K562 (cell line): Measurements from ENCODE around the gene CHRNE. TPM values are rescaled to one million over a fixed set of nuclear protein-coding genes. Genes with fewer than 3 reads are reported as not detected.

Source experiments
- ELF1 ChIP-seq: fragments of 200-800 bp; sonication (Bioruptor generic); IDR thresholded peaks from 2 replicates; pipeline ENCODE4 v1.6.1; 2016; ENCODE audit warnings: missing genetic modification characterization, missing compliant biosample characterization
- HNRNPL ChIP-seq: fragments of 200-400 bp; formaldehyde crosslinking; IDR thresholded peaks from 2 replicates; pipeline ENCODE4 v1.6.1; 2017; ENCODE audit warnings: low read depth, mild to moderate bottlenecking, low read length
- KAT7 ChIP-seq: sonication (generic); formaldehyde crosslinking; IDR thresholded peaks from 2 replicates; pipeline ENCODE4 v1.8.0; 2022; ENCODE audit warnings: missing genetic modification reagents, mild to moderate bottlenecking, borderline replicate concordance
- KDM1A ChIP-seq, 2 experiments: fragments of 450-650 bp; IDR thresholded peaks; 2 replicates each; pipeline ENCODE4 v1.6.1; 2016; ENCODE audit warnings: mild to moderate bottlenecking in 2 of 2
- KLF10 ChIP-seq: fragments of 250-450 bp; sonication (Bioruptor Pico); IDR thresholded peaks from 2 replicates; pipeline ENCODE4 v1.6.1; 2021; ENCODE audit warnings: matching md5 sums
- MAZ ChIP-seq, 2 experiments: fragments of 450-650 bp in 1 of 2; sonication (generic) in 1 of 2; formaldehyde crosslinking; IDR thresholded peaks in 1 of 2; conservative IDR thresholded peaks in 1 of 2; 2 replicates each; pipeline versions ENCODE4 v1.4.0 to v1.5.0; 2020; ENCODE audit warnings: mild to moderate bottlenecking in 1 of 2, missing genetic modification reagents in 1 of 2
- NCOR1 ChIP-seq: fragments of 450-650 bp; IDR thresholded peaks from 2 replicates; pipeline ENCODE4 v1.6.1; 2016; ENCODE audit warnings: mild to moderate bottlenecking, moderate library complexity
- POLR2A ChIP-seq: fragments of 450-650 bp; conservative IDR thresholded peaks from 2 replicates; pipeline ENCODE4 v1.6.1; 2016
- POLR2H ChIP-seq: IDR thresholded peaks from 2 replicates; pipeline ENCODE4 v1.6.1; 2016; ENCODE audit warnings: missing genetic modification characterization, low read depth, mild to moderate bottlenecking, control low read depth, missing compliant biosample characterization, moderate library complexity
- ZKSCAN1 ChIP-seq: fragments of 150-350 bp; IDR thresholded peaks from 2 replicates; pipeline ENCODE4 v1.6.1; 2016; ENCODE audit warnings: low read depth, low read length
- polyA plus RNA-seq, 8 experiments: library from polyadenylated mRNA; depleted of rRNA in 4 of 8; stranded (reverse) in 5 of 8; unstranded in 3 of 8; fragments of >200 nt; fragmentation: Nextera tagmentation in 2 of 8; fragmentation: Illumina TruSeq in 1 of 8; extraction: Ambion mirVana in 2 of 8; extraction: Trizol in 1 of 8; gene quantifications; 2 replicates each; pipeline versions ENCODE4 v1.2.1 to v1.2.3, GENCODE V29; 2011 to 2014; ENCODE audit warnings: inconsistent platforms in 1 of 8, missing spikeins in 1 of 8
- total RNA-seq, 7 experiments: library from RNA; depleted of rRNA in 6 of 7; stranded (reverse); fragments of >200 nt in 6 of 7; fragmentation: Illumina TruSeq in 2 of 7; extraction: Trizol in 2 of 7; gene quantifications; 2 replicates each; pipeline versions ENCODE4 v1.2.1 to v1.2.3, GENCODE V29; 2011 to 2021; ENCODE audit warnings: low replicate concordance in 1 of 7
- TF ChIP-seq, protein P1 (sequence below), 2 experiments: fragments of 450-650 bp in 1 of 2; sonication (generic) in 1 of 2; formaldehyde crosslinking in 1 of 2; IDR thresholded peaks; 2 replicates each; pipeline versions ENCODE4 v1.7.1 to v1.9.0; 2016 to 2022; ENCODE audit warnings: inconsistent platforms in 1 of 2, mild to moderate bottlenecking in 1 of 2, missing genetic modification reagents in 1 of 2
- TF ChIP-seq, protein P2 (sequence below): fragments of 200-800 bp; sonication (Bioruptor generic); IDR thresholded peaks from 2 replicates; pipeline ENCODE4 v1.6.1; 2017; ENCODE audit warnings: missing genetic modification characterization, missing compliant biosample characterization
- TF ChIP-seq, protein P3 (sequence below), 2 experiments: fragments of 450-650 bp; conservative IDR thresholded peaks; 2 replicates each; pipeline ENCODE4 v1.6.1; 2017; ENCODE audit warnings: mild to moderate bottlenecking in 2 of 2, moderate library complexity in 2 of 2
- TF ChIP-seq, protein P4 (sequence below), 2 experiments: fragments of 450-650 bp in 1 of 2; sonication (generic) in 1 of 2; formaldehyde crosslinking; conservative IDR thresholded peaks; 2 replicates each; pipeline versions ENCODE4 v1.4.0 to v1.8.1; 2020 to 2022; ENCODE audit warnings: mild to moderate bottlenecking in 1 of 2, missing genetic modification reagents in 1 of 2

The CHRNE gene
- total and polyA plus RNA-seq, 9 of the 15 experiments (the other 6 are each of a cell fraction or from before 2014, with no cell fraction given), result not detected

DNA sequence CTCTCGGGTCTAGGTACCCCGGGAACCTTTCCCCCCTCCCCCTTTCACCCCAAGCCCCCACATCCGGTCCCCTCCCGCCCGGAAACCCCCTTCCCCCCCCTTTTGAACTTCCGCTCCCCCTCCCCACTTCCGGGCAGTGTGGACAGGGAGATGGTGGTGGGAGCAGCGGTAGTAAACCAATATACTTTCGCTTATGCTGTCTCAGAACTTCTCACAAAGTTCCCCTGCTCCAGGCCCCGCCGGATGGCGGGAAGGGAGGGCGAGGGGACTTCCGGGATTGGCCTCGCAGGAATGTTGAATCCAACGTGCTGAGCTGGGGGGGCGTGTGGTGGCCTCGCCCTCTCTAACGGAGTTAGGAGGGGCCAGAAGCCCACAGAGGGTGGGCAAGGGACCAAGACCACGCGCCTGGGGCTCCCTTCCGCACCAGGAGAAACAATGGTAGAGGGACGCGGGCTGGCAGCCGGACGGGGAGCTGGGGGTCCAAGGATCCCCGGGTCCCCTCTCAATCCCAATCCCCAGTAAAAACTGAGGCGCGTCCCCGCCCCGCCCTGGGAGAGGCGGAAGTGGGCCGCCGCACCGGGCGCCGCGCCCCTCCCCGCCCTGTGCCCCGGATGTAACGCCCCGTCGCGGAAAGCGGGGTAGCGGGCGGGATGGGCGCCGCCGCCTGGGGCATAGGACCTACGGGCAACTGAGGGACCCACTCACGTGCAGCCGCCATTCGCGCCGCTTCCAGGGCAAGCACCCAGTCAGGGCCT lies 44.7 kb upstream of the CHRNE start (continued):
- TF ChIP-seq, protein P1, sequence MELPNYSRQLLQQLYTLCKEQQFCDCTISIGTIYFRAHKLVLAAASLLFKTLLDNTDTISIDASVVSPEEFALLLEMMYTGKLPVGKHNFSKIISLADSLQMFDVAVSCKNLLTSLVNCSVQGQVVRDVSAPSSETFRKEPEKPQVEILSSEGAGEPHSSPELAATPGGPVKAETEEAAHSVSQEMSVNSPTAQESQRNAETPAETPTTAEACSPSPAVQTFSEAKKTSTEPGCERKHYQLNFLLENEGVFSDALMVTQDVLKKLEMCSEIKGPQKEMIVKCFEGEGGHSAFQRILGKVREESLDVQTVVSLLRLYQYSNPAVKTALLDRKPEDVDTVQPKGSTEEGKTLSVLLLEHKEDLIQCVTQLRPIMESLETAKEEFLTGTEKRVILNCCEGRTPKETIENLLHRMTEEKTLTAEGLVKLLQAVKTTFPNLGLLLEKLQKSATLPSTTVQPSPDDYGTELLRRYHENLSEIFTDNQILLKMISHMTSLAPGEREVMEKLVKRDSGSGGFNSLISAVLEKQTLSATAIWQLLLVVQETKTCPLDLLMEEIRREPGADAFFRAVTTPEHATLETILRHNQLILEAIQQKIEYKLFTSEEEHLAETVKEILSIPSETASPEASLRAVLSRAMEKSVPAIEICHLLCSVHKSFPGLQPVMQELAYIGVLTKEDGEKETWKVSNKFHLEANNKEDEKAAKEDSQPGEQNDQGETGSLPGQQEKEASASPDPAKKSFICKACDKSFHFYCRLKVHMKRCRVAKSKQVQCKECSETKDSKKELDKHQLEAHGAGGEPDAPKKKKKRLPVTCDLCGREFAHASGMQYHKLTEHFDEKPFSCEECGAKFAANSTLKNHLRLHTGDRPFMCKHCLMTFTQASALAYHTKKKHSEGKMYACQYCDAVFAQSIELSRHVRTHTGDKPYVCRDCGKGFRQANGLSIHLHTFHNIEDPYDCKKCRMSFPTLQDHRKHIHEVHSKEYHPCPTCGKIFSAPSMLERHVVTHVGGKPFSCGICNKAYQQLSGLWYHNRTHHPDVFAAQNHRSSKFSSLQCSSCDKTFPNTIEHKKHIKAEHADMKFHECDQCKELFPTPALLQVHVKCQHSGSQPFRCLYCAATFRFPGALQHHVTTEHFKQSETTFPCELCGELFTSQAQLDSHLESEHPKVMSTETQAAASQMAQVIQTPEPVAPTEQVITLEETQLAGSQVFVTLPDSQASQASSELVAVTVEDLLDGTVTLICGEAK (IDR thresholded peaks at IDR 0.05), result peak; percentile 75
- TF ChIP-seq, protein P1 (CRISPR knock-in tag; IDR thresholded peaks at IDR 0.05), result no peak
- TF ChIP-seq KDM1A (IDR thresholded peaks at IDR 0.05), result no peak
- TF ChIP-seq, protein P2, sequence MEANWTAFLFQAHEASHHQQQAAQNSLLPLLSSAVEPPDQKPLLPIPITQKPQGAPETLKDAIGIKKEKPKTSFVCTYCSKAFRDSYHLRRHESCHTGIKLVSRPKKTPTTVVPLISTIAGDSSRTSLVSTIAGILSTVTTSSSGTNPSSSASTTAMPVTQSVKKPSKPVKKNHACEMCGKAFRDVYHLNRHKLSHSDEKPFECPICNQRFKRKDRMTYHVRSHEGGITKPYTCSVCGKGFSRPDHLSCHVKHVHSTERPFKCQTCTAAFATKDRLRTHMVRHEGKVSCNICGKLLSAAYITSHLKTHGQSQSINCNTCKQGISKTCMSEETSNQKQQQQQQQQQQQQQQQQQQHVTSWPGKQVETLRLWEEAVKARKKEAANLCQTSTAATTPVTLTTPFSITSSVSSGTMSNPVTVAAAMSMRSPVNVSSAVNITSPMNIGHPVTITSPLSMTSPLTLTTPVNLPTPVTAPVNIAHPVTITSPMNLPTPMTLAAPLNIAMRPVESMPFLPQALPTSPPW, result peak; percentile 95
- TF ChIP-seq POLR2H (tag), result 0 out of 2 replicates have a peak, but pooled peaks have one; percentile 33
- TF ChIP-seq, protein P3, sequence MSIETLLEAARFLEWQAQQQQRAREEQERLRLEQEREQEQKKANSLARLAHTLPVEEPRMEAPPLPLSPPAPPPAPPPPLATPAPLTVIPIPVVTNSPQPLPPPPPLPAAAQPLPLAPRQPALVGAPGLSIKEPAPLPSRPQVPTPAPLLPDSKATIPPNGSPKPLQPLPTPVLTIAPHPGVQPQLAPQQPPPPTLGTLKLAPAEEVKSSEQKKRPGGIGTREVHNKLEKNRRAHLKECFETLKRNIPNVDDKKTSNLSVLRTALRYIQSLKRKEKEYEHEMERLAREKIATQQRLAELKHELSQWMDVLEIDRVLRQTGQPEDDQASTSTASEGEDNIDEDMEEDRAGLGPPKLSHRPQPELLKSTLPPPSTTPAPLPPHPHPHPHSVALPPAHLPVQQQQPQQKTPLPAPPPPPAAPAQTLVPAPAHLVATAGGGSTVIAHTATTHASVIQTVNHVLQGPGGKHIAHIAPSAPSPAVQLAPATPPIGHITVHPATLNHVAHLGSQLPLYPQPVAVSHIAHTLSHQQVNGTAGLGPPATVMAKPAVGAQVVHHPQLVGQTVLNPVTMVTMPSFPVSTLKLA (conservative IDR thresholded peaks at IDR 0.05), result peak in 1 of 2 experiments; percentile 67
- TF ChIP-seq KLF10 (CRISPR knock-in tag), result no peak
- no peak; the same call in none of the 2 replicates for TF ChIP-seq POLR2A
- TF ChIP-seq HNRNPL, result peak; percentile 84
- TF ChIP-seq NCOR1, result no peak
- TF ChIP-seq ZKSCAN1, result no peak
- TF ChIP-seq, protein P4, sequence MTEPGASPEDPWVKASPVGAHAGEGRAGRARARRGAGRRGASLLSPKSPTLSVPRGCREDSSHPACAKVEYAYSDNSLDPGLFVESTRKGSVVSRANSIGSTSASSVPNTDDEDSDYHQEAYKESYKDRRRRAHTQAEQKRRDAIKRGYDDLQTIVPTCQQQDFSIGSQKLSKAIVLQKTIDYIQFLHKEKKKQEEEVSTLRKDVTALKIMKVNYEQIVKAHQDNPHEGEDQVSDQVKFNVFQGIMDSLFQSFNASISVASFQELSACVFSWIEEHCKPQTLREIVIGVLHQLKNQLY (CRISPR knock-in tag; conservative IDR thresholded peaks at IDR 0.05), result no peak
- TF ChIP-seq MAZ (CRISPR knock-in tag; conservative IDR thresholded peaks at IDR 0.05 in 1 of 2, IDR thresholded peaks at IDR 0.05 in 1 of 2), result peak; percentile 57 to 77; a peak in 2 of 4 replicates
- TF ChIP-seq KAT7, result 0 out of 2 replicates have a peak, but pooled peaks have one; percentile 42
- peak; percentile 59 for TF ChIP-seq ELF1 (tag)
